Omental fat pad (tissue), 4 donors: Measurements from ENCODE around the gene HECA. TPM values are rescaled to one million over a fixed set of nuclear protein-coding genes. Genes with fewer than 3 reads are reported as not detected.

Experiments
- ATAC-seq: fragments of 150-250 bp; one replicate; pipeline ENCODE4 v1.9.1; 2016; ENCODE audit warnings: mild to moderate bottlenecking, moderate library complexity; ENCODE audit not compliant: low FRiP score
- DNase-seq: peaks from one replicate; pipeline ENCODE4 v3.0.0-alpha.2; 2019; ENCODE audit warnings: low spot score
- CTCF ChIP-seq, 3 donors: fragments of 450-650 bp; IDR thresholded peaks; one replicate each; pipeline ENCODE4 v1.5.1; 2016 to 2017; ENCODE audit warnings: antibody characterized with exemption in 3 of 3, mild to moderate bottlenecking in 3 of 3, moderate library complexity in 2 of 3
- total RNA-seq, 4 donors: library from RNA; depleted of rRNA; stranded (reverse); fragments of >200 nt; gene quantifications; one replicate each; pipeline ENCODE4 v1.1.0, GENCODE V29; 2016

Gene HECA
- total RNA-seq, 4 donors from 2014 or later, result 37.6 to 59.4 (median 45.2) TPM

GRCh38 chr6:139159016-139159415, 24.1 kb downstream of the HECA start:
- ATAC-seq (no peak), DNase-seq (no peak)
- no peak for TF ChIP-seq CTCF (IDR thresholded peaks at IDR 0.05)

- DNase-seq, result no peak
- no peak for ATAC-seq
- no peak for TF ChIP-seq CTCF (IDR thresholded peaks at IDR 0.05)
These were observed 26.3 kb downstream of the HECA start for GRCh38 chr6:139161169-139161568.

- DNase-seq, result no peak
- ATAC-seq, result no peak
- no peak for TF ChIP-seq CTCF (IDR thresholded peaks at IDR 0.05)
These were observed 27.0 kb downstream of the HECA start for GRCh38 chr6:139161817-139162284.

GRCh38 chr6:139164001-139164400, 29.1 kb downstream of the HECA start:
- ATAC-seq, result no peak
- DNase-seq, result no peak
- no peak for TF ChIP-seq CTCF (IDR thresholded peaks at IDR 0.05)

- DNase-seq (no peak), ATAC-seq (no peak)
- no peak for TF ChIP-seq CTCF (IDR thresholded peaks at IDR 0.05)
These were observed 30.4 kb downstream of the HECA start for GRCh38 chr6:139165324-139165723.

GRCh38 chr6:139166238-139166955, 31.5 kb downstream of the HECA start:
- DNase-seq, result no peak
- TF ChIP-seq CTCF (IDR thresholded peaks at IDR 0.05), result no peak
- ATAC-seq, result peak; percentile 37

GRCh38 chr6:139166956-139167313, 32.1 kb downstream of the HECA start:
- TF ChIP-seq CTCF (IDR thresholded peaks at IDR 0.05), result no peak
- no peak for DNase-seq
- no peak for ATAC-seq
